Ovary (tissue), 3 donors: ENCODE data around the gene BRI3.

ENCODE experiments used
- CTCF ChIP-seq, 3 donors: fragments of 450-650 bp in 2 of 3; fragments of 200-600 bp in 1 of 3; IDR thresholded peaks; one replicate each; pipeline versions ENCODE4 v1.5.1 to v1.8.0; 2016 to 2022; ENCODE audit warnings: antibody characterized with exemption in 3 of 3, mild to moderate bottlenecking in 1 of 3
- POLR2A ChIP-seq: fragments of 450-650 bp; IDR thresholded peaks from one replicate; pipeline ENCODE4 v1.6.1; 2017; ENCODE audit warnings: antibody characterized with exemption, mild to moderate bottlenecking, moderate library complexity
- donor health status: DM: no; HTN: no; CAD: no.

- TF ChIP-seq POLR2A (no peak), CTCF (IDR thresholded peaks at IDR 0.05) (no peak)
Observed at GRCh38 chr7:98307971-98308466, 26.5 kb downstream of the BRI3 start.
